CD8-positive, alpha-beta memory T cell (primary cell): Measurements from ENCODE around the gene TTC4. TPM values are rescaled to one million over a fixed set of nuclear protein-coding genes. Genes with fewer than 3 reads are reported as not detected.

ENCODE experiments used
- CTCF ChIA-PET: fragments of 350-600 bp; sonication (Branson Sonifier 250); formaldehyde crosslinking; loops from one replicate; lab custom pipeline; 2021; ENCODE audit warnings: antibody characterized with exemption; lab: Charles Lee
- POLR2A ChIA-PET: fragments of 350-600 bp; sonication (Branson Sonifier 250); formaldehyde crosslinking; loops from one replicate; lab custom pipeline; 2021; ENCODE audit warnings: antibody characterized with exemption; lab: Charles Lee
- DNase-seq, 5 donors: peaks; one replicate each; pipeline versions ENCODE4 v3.0.0 to v3.0.0-alpha.2; 2020 to 2022; ENCODE audit warnings: mixed read lengths in 1 of 5
- H3K27ac ChIP-seq: one replicate; pipeline ENCODE4 v1.7.0; 2013; ENCODE audit warnings: low read depth, mild to moderate bottlenecking, low read length, moderate library complexity
- H3K27me3 ChIP-seq: 2 replicates; pipeline ENCODE4 v1.7.0; 2013; ENCODE audit warnings: low read length, mild to moderate bottlenecking; ENCODE audit not compliant: insufficient read depth, poor library complexity, severe bottlenecking
- H3K36me3 ChIP-seq: 2 replicates; pipeline ENCODE4 v1.7.0; 2013; ENCODE audit warnings: mild to moderate bottlenecking, low read length, moderate library complexity; ENCODE audit not compliant: insufficient read depth
- H3K4me1 ChIP-seq: 2 replicates; pipeline ENCODE4 v1.7.0; 2013; ENCODE audit warnings: mild to moderate bottlenecking, low read length, moderate library complexity; ENCODE audit not compliant: insufficient read depth
- H3K4me3 ChIP-seq: 2 replicates; pipeline ENCODE4 v1.7.0; 2013; ENCODE audit warnings: mild to moderate bottlenecking, low read length
- H3K9me3 ChIP-seq: 2 replicates; pipeline ENCODE4 v1.7.0; 2013; ENCODE audit warnings: mild to moderate bottlenecking, low read length
- H3K27ac Mint-ChIP-seq, 8 donors: one replicate each; pipeline ENCODE4 v1.8.0; 2020 to 2021; ENCODE audit warnings: mixed read lengths in 8 of 8, mild to moderate bottlenecking in 6 of 8, inconsistent platforms in 3 of 8, moderate library complexity in 3 of 8
- H3K27me3 Mint-ChIP-seq, 2 donors: one replicate each; pipeline ENCODE4 v1.8.0; 2020 to 2021; ENCODE audit warnings: mixed read lengths in 2 of 2, mild to moderate bottlenecking in 1 of 2, moderate library complexity in 1 of 2
- H3K36me3 Mint-ChIP-seq, 3 donors: one replicate each; pipeline ENCODE4 v1.8.0; 2020 to 2021; ENCODE audit warnings: mixed read lengths in 3 of 3, inconsistent platforms in 1 of 3, mild to moderate bottlenecking in 1 of 3
- H3K4me1 Mint-ChIP-seq, 3 donors: one replicate each; pipeline ENCODE4 v1.8.0; 2020 to 2021; ENCODE audit warnings: mixed read lengths in 3 of 3, inconsistent platforms in 1 of 3, mild to moderate bottlenecking in 1 of 3
- H3K4me3 Mint-ChIP-seq, 7 donors: one replicate each; pipeline ENCODE4 v1.8.0; 2020 to 2021; ENCODE audit warnings: mixed read lengths in 7 of 7, mild to moderate bottlenecking in 6 of 7, moderate library complexity in 4 of 7, inconsistent platforms in 2 of 7
- H3K9me3 Mint-ChIP-seq, 5 donors: one replicate each; pipeline ENCODE4 v1.8.0; 2020 to 2022; ENCODE audit warnings: mixed read lengths in 5 of 5, mild to moderate bottlenecking in 3 of 5, moderate library complexity in 2 of 5, inconsistent platforms in 1 of 5
- polyA plus RNA-seq: library from polyadenylated mRNA; unstranded; fragments of 300-500 nt; fragmentation: Illumina TruSeq; gene quantifications from one replicate; pipeline ENCODE4 v1.2.3, GENCODE V29; 2021
- total RNA-seq, 2 experiments: library from RNA; stranded (reverse); gene quantifications; one replicate each; pipeline ENCODE4 v1.2.3, GENCODE V29; 2021

The TTC4 gene
- total and polyA plus RNA-seq, 3 experiments from 2014 or later, result 23.8 to 47.5 (median 47.0) TPM

GRCh38 chr1:54680387-54680786, 35.3 kb upstream of the TTC4 start:
- H3K27me3 ChIP-seq, result no peaks in the 10 kb centered on the region
- H3K27ac ChIP-seq, result no peak overlapping the region
- H3K36me3 Mint-ChIP-seq, result no peaks in the 10 kb centered on the region
- H3K4me1 ChIP-seq, result no peaks in the 10 kb centered on the region
- peak overlapping the region in 1 of 8 donors; percentile 17 for H3K27ac Mint-ChIP-seq
- H3K4me1 Mint-ChIP-seq, result no peaks in the 10 kb centered on the region
- H3K4me3 ChIP-seq, result no peak overlapping the region
- POLR2A ChIA-PET, result no interaction called here
- no peaks in the 10 kb centered on the region for H3K36me3 ChIP-seq
- no peaks in the 10 kb centered on the region for H3K9me3 ChIP-seq
- CTCF ChIA-PET, result no interaction called here
- no peaks in the 10 kb centered on the region for H3K9me3 Mint-ChIP-seq
- H3K27me3 Mint-ChIP-seq, result no peaks in the 10 kb centered on the region
- H3K4me3 Mint-ChIP-seq, result no peak overlapping the region
- no peak for DNase-seq

DNA sequence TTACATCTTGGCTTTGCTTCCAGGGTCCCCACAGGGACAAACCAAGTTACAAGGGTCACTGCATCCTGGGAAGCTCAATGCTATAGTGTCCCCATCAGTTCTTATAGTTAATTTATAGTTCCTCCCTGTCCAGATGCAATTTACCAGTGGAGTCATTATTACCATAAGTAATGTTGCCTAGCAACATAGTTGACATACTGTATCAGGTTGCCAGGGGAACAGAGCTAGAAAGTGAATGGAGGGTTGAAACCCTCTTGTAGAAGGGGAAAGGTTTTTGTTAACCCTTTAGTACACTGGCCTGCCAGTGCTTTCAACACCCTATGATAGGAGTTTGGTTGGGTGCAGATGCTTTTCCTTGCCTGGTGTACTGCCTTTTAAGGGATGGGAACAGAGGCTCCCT, 34.3 kb upstream of the TTC4 start:
- Histone ChIP-seq H3K4me1 (no peaks in the 10 kb centered on the region), H3K27me3 (no peaks in the 10 kb centered on the region), H3K4me3 (no peak overlapping the region), H3K9me3 (no peaks in the 10 kb centered on the region), H3K27ac (no peak overlapping the region), H3K36me3 (no peaks in the 10 kb centered on the region)
- CTCF ChIA-PET, result no interaction called here
- Mint-ChIP-seq H3K4me1 (no peaks in the 10 kb centered on the region), H3K4me3 (no peak overlapping the region), H3K36me3 (no peaks in the 10 kb centered on the region), H3K27me3 (no peaks in the 10 kb centered on the region), H3K27ac (no peak overlapping the region), H3K9me3 (no peaks in the 10 kb centered on the region)
- DNase-seq, result no peak
- POLR2A ChIA-PET, result no interaction called here

- Mint-ChIP-seq H3K9me3 (peaks cover 0 to 2% (median 0%) of the 10 kb centered on the region in 5 donors), H3K4me1 (no peaks in the 10 kb centered on the region), H3K27ac (no peak overlapping the region), H3K36me3 (no peaks in the 10 kb centered on the region), H3K27me3 (peaks cover 0 to under 1% of the 10 kb centered on the region in 2 donors), H3K4me3 (no peak overlapping the region)
- H3K27me3 ChIP-seq, result no peaks in the 10 kb centered on the region
- H3K4me3 ChIP-seq, result no peak overlapping the region
- no peaks in the 10 kb centered on the region for H3K4me1 ChIP-seq
- CTCF ChIA-PET, result no interaction called here
- no peak overlapping the region for H3K27ac ChIP-seq
- no peaks in the 10 kb centered on the region for H3K9me3 ChIP-seq
- no peaks in the 10 kb centered on the region for H3K36me3 ChIP-seq
- POLR2A ChIA-PET, result no interaction called here
- DNase-seq, result no peak
Measured at GRCh38 chr1:54683453-54683852, 32.2 kb upstream of the TTC4 start.

DNA sequence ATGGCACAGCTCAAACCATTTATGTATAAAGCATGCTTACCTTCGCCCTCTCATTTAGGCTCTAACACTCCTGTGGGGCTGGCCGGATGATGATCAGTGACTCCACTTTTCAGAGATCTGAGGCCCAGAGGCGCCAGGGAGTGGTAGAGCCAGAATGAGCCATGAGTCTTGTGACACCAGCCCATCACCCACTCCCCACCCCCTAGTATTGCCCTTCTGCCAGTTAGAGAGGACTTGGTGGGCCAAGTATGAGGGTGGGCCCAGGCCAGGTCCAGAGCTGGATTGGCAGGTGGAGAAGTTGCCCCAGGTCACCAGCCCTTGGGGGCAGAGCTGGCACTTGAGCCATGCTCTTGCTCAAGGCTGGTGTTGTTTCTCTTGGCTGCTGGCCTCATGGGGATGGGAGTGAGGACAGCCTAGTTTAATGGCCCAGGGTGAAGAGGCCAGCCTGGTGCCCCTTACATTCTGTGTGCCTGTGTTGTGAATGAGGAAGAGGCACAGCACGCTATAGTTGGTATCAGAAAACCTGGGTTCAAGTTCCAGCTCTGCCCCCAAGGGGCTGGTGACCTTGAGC, 30.2 kb upstream of the TTC4 start:
- Mint-ChIP-seq H3K4me3 (no peak overlapping the region), H3K27ac (peak overlapping the region in 1 of 8 donors; percentile 14)
- DNase-seq, result no peak

DNA sequence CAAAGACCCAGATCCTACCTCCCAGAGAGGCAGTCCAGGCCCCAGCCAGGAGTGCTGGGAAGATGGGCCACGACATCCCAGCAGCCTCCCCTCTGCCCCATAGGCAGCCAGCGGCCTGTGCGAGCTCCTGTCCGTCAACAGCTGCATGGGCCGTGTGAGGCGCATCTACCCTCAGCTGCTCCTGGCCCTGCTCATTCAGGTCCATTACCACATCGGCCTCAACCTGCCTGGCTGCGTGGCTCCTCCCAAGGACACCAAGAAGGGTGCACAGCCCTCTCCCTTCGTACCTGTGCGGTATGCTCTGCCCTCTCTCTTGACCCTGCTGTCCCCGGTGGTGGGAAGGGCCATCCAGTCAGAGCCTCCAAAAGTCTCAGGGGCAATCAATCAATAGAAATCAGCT, 29.5 kb upstream of the TTC4 start:
- ChIA-PET POLR2A (no interaction called here), CTCF (no interaction called here)
- Histone ChIP-seq H3K9me3 (no peaks in the 10 kb centered on the region), H3K4me1 (no peaks in the 10 kb centered on the region), H3K4me3 (no peak overlapping the region), H3K27me3 (no peaks in the 10 kb centered on the region), H3K27ac (no peak overlapping the region), H3K36me3 (no peaks in the 10 kb centered on the region)
- H3K27me3 Mint-ChIP-seq, result peaks cover 1 to 10% of the 10 kb centered on the region in 2 donors
- DNase-seq, result no peak
- H3K4me1 Mint-ChIP-seq, result no peaks in the 10 kb centered on the region
- H3K9me3 Mint-ChIP-seq, result peaks cover 0 to 2% (median 0%) of the 10 kb centered on the region in 5 donors
- H3K4me3 Mint-ChIP-seq, result no peak overlapping the region
- no peak overlapping the region for H3K27ac Mint-ChIP-seq
- no peaks in the 10 kb centered on the region for H3K36me3 Mint-ChIP-seq

More for the DNA sequence above, 30.2 kb upstream of the TTC4 start:
- no peak overlapping the region for H3K27ac ChIP-seq
- no peak overlapping the region for H3K4me3 ChIP-seq
- no peaks in the 10 kb centered on the region for H3K4me1 Mint-ChIP-seq
- H3K27me3 ChIP-seq, result no peaks in the 10 kb centered on the region
- no peaks in the 10 kb centered on the region for H3K36me3 ChIP-seq
- CTCF ChIA-PET, result interaction anchor here (1.2 kb wide), 1 partner anchor 19 kb away, joined by 3 read pairs; no protein-coding TSS in a partner anchor
- no peaks in the 10 kb centered on the region for H3K4me1 ChIP-seq
- H3K27me3 Mint-ChIP-seq, result peaks cover 0 to 5% of the 10 kb centered on the region in 2 donors
- POLR2A ChIA-PET, result interaction anchor here (0.6 kb wide), 1 partner anchor 187 kb away, joined by 3 read pairs; no protein-coding TSS in a partner anchor
- no peaks in the 10 kb centered on the region for H3K36me3 Mint-ChIP-seq
- peaks cover 0 to 2% (median 0%) of the 10 kb centered on the region in 5 donors for H3K9me3 Mint-ChIP-seq
- H3K9me3 ChIP-seq, result no peaks in the 10 kb centered on the region

- POLR2A ChIA-PET, result no interaction called here
- no peak for DNase-seq
- H3K27ac Mint-ChIP-seq, result no peak overlapping the region
- Histone ChIP-seq H3K9me3 (no peaks in the 10 kb centered on the region), H3K36me3 (no peaks in the 10 kb centered on the region), H3K4me1 (no peaks in the 10 kb centered on the region), H3K4me3 (no peak overlapping the region), H3K27ac (no peak overlapping the region), H3K27me3 (peaks cover 4% of the 10 kb centered on the region)
- no peaks in the 10 kb centered on the region for H3K9me3 Mint-ChIP-seq
- no peaks in the 10 kb centered on the region for H3K36me3 Mint-ChIP-seq
- CTCF ChIA-PET, result no interaction called here
- H3K4me1 Mint-ChIP-seq, result no peaks in the 10 kb centered on the region
- H3K4me3 Mint-ChIP-seq, result no peak overlapping the region
- peaks cover 12 to 39% of the 10 kb centered on the region in 2 donors for H3K27me3 Mint-ChIP-seq
Measured at GRCh38 chr1:54694771-54695170, 20.9 kb upstream of the TTC4 start.

- H3K27ac ChIP-seq, result no peak overlapping the region
- ChIA-PET POLR2A (no interaction called here), CTCF (no interaction called here)
- Mint-ChIP-seq H3K36me3 (no peaks in the 10 kb centered on the region), H3K4me3 (no peak overlapping the region), H3K27ac (no peak overlapping the region), H3K9me3 (no peaks in the 10 kb centered on the region), H3K27me3 (peaks cover 12 to 42% of the 10 kb centered on the region in 2 donors), H3K4me1 (no peaks in the 10 kb centered on the region)
- no peaks in the 10 kb centered on the region for H3K36me3 ChIP-seq
- H3K4me3 ChIP-seq, result no peak overlapping the region
- no peaks in the 10 kb centered on the region for H3K9me3 ChIP-seq
- peaks cover 4% of the 10 kb centered on the region for H3K27me3 ChIP-seq
- no peaks in the 10 kb centered on the region for H3K4me1 ChIP-seq
- no peak for DNase-seq
Measured at GRCh38 chr1:54695221-54695620, 20.4 kb upstream of the TTC4 start.

DNA sequence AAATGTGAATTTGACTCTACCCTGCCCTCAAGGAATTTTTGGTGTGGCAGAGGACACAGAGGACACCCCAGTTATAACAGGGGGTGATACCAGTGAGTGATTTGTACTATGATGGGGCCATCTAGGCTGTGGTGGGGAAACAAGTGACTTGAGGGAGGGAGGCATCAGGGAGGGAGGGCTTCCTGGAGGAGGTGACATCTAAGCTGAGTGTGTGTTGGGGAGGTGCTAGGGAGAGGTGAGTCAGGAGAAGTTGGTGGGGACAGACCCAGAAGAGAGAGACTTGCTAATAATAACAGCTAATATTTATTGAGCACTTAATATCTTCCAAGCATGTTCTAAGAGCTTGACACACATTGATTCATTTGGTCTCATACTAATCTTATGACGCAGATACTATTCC, 19.9 kb upstream of the TTC4 start:
- no peak overlapping the region for H3K27ac ChIP-seq
- no peaks in the 10 kb centered on the region for H3K4me1 Mint-ChIP-seq
- DNase-seq, result no peak
- no peak overlapping the region for H3K4me3 Mint-ChIP-seq
- ChIA-PET CTCF (no interaction called here), POLR2A (no interaction called here)
- H3K36me3 ChIP-seq, result no peaks in the 10 kb centered on the region
- H3K27me3 Mint-ChIP-seq, result peaks cover 11 to 46% of the 10 kb centered on the region in 2 donors
- H3K27ac Mint-ChIP-seq, result peak overlapping the region in 1 of 8 donors; percentile 17
- H3K9me3 ChIP-seq, result no peaks in the 10 kb centered on the region
- no peaks in the 10 kb centered on the region for H3K9me3 Mint-ChIP-seq
- H3K36me3 Mint-ChIP-seq, result no peaks in the 10 kb centered on the region
- H3K27me3 ChIP-seq, result peaks cover 4% of the 10 kb centered on the region
- H3K4me1 ChIP-seq, result no peaks in the 10 kb centered on the region
- H3K4me3 ChIP-seq, result no peak overlapping the region
